Measurements from ENCODE around the gene MYH2. TPM values are rescaled to one million over a fixed set of nuclear protein-coding genes. Genes with fewer than 3 reads are reported as not detected.
"Not testable (repeated sequence)": the region's sequence is repeated elsewhere in the genome, so short reads cannot be mapped to it uniquely, and the experiment has no call there.

The MYH2 gene
- total RNA-seq, 4 donors from 2014 or later: 0.83 TPM; not detected in 3

DNA sequence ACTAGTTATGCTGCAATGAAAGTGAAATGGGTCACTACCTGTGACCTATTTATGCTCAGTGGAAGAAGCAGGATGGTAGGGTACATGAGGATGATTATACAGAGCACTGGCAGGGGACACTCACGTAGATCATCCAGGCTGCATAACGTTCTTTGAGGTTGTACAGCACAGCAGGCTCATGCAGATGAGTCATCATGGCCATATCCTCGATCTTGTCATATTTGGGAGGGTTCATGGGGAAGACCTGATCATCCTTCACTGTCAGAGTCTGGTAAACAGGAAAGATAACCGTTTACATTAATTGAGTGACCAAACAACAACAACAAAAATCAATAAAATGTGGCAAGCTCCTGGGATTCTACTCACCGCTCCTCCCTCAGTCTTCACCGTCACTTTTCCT is 2.1 kb downstream of the MYH2 start:
- Histone ChIP-seq H3K36me3 (no peaks in the 10 kb centered on the region), H3K9me3 (no peaks in the 10 kb centered on the region), H3K4me3 (no peak overlapping the region), H3K4me1 (no peaks in the 10 kb centered on the region), H3K27ac (no peak overlapping the region), H3K27me3 (no peaks in the 10 kb centered on the region)
- TF ChIP-seq, protein P1, sequence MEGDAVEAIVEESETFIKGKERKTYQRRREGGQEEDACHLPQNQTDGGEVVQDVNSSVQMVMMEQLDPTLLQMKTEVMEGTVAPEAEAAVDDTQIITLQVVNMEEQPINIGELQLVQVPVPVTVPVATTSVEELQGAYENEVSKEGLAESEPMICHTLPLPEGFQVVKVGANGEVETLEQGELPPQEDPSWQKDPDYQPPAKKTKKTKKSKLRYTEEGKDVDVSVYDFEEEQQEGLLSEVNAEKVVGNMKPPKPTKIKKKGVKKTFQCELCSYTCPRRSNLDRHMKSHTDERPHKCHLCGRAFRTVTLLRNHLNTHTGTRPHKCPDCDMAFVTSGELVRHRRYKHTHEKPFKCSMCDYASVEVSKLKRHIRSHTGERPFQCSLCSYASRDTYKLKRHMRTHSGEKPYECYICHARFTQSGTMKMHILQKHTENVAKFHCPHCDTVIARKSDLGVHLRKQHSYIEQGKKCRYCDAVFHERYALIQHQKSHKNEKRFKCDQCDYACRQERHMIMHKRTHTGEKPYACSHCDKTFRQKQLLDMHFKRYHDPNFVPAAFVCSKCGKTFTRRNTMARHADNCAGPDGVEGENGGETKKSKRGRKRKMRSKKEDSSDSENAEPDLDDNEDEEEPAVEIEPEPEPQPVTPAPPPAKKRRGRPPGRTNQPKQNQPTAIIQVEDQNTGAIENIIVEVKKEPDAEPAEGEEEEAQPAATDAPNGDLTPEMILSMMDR (IDR thresholded peaks at IDR 0.05): no peak
- TF ChIP-seq POLR2A (IDR thresholded peaks at IDR 0.05): no peak
- DNase-seq: no peak

- not testable (repeated sequence) for DNase-seq, H3K36me3 ChIP-seq, H3K27me3 ChIP-seq, H3K4me3 ChIP-seq, H3K27ac ChIP-seq, H3K4me1 ChIP-seq, H3K9me3 ChIP-seq
Measured at GRCh38 chr17:10543486-10543885, 6.0 kb downstream of the MYH2 start.

DNA sequence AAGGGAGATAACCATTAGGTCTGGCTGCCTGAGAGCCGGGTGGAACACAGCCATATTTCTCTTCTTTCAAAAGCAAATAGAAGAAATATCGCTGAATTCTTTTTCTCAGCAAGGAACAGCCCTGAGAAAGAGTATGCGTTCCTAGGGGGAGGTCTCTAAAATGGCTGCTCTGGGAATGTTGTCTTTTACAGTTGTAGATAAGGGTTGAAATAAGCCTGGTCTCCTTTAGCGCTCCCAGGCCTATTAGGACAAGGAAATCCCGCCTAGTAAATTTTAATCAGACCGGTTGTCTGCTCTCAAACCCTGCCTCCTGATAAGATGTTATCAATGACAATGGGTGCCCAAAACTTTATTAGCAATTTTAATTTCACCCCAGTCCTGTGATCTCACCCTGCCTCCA is 8.3 kb downstream of the MYH2 start:
- not testable (repeated sequence) for H3K27me3 ChIP-seq, H3K4me1 ChIP-seq

GRCh38 chr17:10532026-10532425 is 17.4 kb downstream of the MYH2 start:
- DNase-seq: no peak
- Histone ChIP-seq H3K36me3 (no peaks in the 10 kb centered on the region), H3K27ac (no peak overlapping the region), H3K4me3 (no peak overlapping the region), H3K27me3 (no peaks in the 10 kb centered on the region), H3K4me1 (no peaks in the 10 kb centered on the region), H3K9me3 (no peaks in the 10 kb centered on the region)
- TF ChIP-seq POLR2A (IDR thresholded peaks at IDR 0.05): no peak
- TF ChIP-seq, protein P1 (IDR thresholded peaks at IDR 0.05): no peak

More for the DNA sequence above, 8.3 kb downstream of the MYH2 start:
- not testable (repeated sequence) for H3K27ac ChIP-seq, H3K36me3 ChIP-seq, DNase-seq, H3K9me3 ChIP-seq, H3K4me3 ChIP-seq

- no peak for DNase-seq
- no peak overlapping the region for H3K4me3 ChIP-seq
- H3K4me1 ChIP-seq: no peaks in the 10 kb centered on the region
- no peaks in the 10 kb centered on the region for H3K27me3 ChIP-seq
- no peak overlapping the region for H3K27ac ChIP-seq
- no peak for TF ChIP-seq POLR2A (IDR thresholded peaks at IDR 0.05)
- TF ChIP-seq, protein P1 (IDR thresholded peaks at IDR 0.05): no peak
- H3K36me3 ChIP-seq: no peaks in the 10 kb centered on the region
- no peaks in the 10 kb centered on the region for H3K9me3 ChIP-seq
Measured at GRCh38 chr17:10527419-10527818, 22.0 kb downstream of the MYH2 start.

GRCh38 chr17:10526517-10526916 is 22.9 kb downstream of the MYH2 start:
- Histone ChIP-seq H3K4me1 (no peaks in the 10 kb centered on the region), H3K27ac (no peak overlapping the region), H3K4me3 (no peak overlapping the region), H3K9me3 (no peaks in the 10 kb centered on the region), H3K36me3 (no peaks in the 10 kb centered on the region), H3K27me3 (no peaks in the 10 kb centered on the region)
- no peak for DNase-seq
- TF ChIP-seq, protein P1 (IDR thresholded peaks at IDR 0.05): no peak
- TF ChIP-seq POLR2A (IDR thresholded peaks at IDR 0.05): no peak

GRCh38 chr17:10523064-10523463 is 26.4 kb downstream of the MYH2 start:
- no peaks in the 10 kb centered on the region for H3K4me1 ChIP-seq
- H3K36me3 ChIP-seq: no peaks in the 10 kb centered on the region
- H3K9me3 ChIP-seq: no peaks in the 10 kb centered on the region
- no peak overlapping the region for H3K27ac ChIP-seq
- TF ChIP-seq POLR2A (IDR thresholded peaks at IDR 0.05): no peak
- TF ChIP-seq, protein P1 (IDR thresholded peaks at IDR 0.05): no peak
- no peak for DNase-seq
- no peaks in the 10 kb centered on the region for H3K27me3 ChIP-seq
- no peak overlapping the region for H3K4me3 ChIP-seq

Measured in Peyer's patch (tissue), 4 donors.